Measurements from ENCODE around the gene ZNHIT6. TPM values are rescaled to one million over a fixed set of nuclear protein-coding genes. Genes with fewer than 3 reads are reported as not detected.

The ZNHIT6 gene
- total and polyA plus RNA-seq, 2 of the 8 experiments (the other 6 are each of a cell fraction or from before 2014, with no cell fraction given), result 5.9 to 17.2 TPM

- TF ChIP-seq POU5F1 (IDR thresholded peaks at IDR 0.05; ENCODE audit: low read depth, low read length) (no peak), NANOG (IDR thresholded peaks at IDR 0.05; ENCODE audit: insufficient read depth, low read depth, low read length, poor library complexity, severe bottlenecking) (no peak), POLR2A (IDR thresholded peaks at IDR 0.05; ENCODE audit: control extremely low read depth in 1 of 2, low read depth in 2 of 2, low read length in 2 of 2) (no peak), TAF7 (optimal IDR thresholded peaks at IDR 0.05; ENCODE audit: borderline replicate concordance, low read depth, low read length) (no peak)
Measured at GRCh38 chr1:85638412-85638811, 69.8 kb downstream of the ZNHIT6 start (continued).
